Astrocyte of the hippocampus (primary cell): ENCODE results near the gene LRP2.
A peak's percentile ranks its signal among the peaks of the same experiment; 100 is the strongest.
"Not testable (repeated sequence)": the region's sequence is repeated elsewhere in the genome, so short reads cannot be mapped to it uniquely, and the experiment has no call there.

Experiments
- DNase-seq: peaks from one replicate; pipeline ENCODE4 v3.0.0; 2011; ENCODE audit warnings: low read depth, low spot score

LRP2 gene

GRCh38 chr2:169301596-169302335, 60.6 kb downstream of the LRP2 start:
- DNase-seq: no peak

GRCh38 chr2:169300636-169301530, 61.5 kb downstream of the LRP2 start:
- no peak for DNase-seq

- DNase-seq: no peak
Observed at GRCh38 chr2:169298007-169298406, 64.3 kb downstream of the LRP2 start.

GRCh38 chr2:169294001-169294675, 68.2 kb downstream of the LRP2 start:
- DNase-seq: no peak

GRCh38 chr2:169291517-169291916, 70.8 kb downstream of the LRP2 start:
- DNase-seq: peak; percentile 10

GRCh38 chr2:169290433-169290832, 71.9 kb downstream of the LRP2 start:
- DNase-seq: no peak

- DNase-seq: no peak
Observed at GRCh38 chr2:169287666-169288065, 74.7 kb downstream of the LRP2 start.

- no peak for DNase-seq
Observed at GRCh38 chr2:169286624-169287231, 75.6 kb downstream of the LRP2 start.

- DNase-seq: no peak
Observed at GRCh38 chr2:169285531-169286235, 76.7 kb downstream of the LRP2 start.

- no peak for DNase-seq
Observed at GRCh38 chr2:169280502-169280901, 81.8 kb downstream of the LRP2 start.

GRCh38 chr2:169275696-169276444, 86.5 kb downstream of the LRP2 start:
- peak; percentile 31 for DNase-seq

GRCh38 chr2:169272010-169272409, 90.3 kb downstream of the LRP2 start:
- DNase-seq: no peak

GRCh38 chr2:169270574-169270973, 91.8 kb downstream of the LRP2 start:
- DNase-seq: not testable (repeated sequence)

- DNase-seq: no peak
Observed at GRCh38 chr2:169265591-169265990, 96.7 kb downstream of the LRP2 start.

- no peak for DNase-seq
Observed at GRCh38 chr2:169260846-169261642, 101.3 kb downstream of the LRP2 start.

GRCh38 chr2:169260246-169260645, 102.1 kb downstream of the LRP2 start:
- DNase-seq: no peak

GRCh38 chr2:169259402-169259801, 102.9 kb downstream of the LRP2 start:
- no peak for DNase-seq

- DNase-seq: no peak
Observed at GRCh38 chr2:169258045-169258601, 104.2 kb downstream of the LRP2 start.

- DNase-seq: no peak
Observed at GRCh38 chr2:169254774-169255173, 107.6 kb downstream of the LRP2 start.
